Erythroblast (primary cell): ENCODE results near the gene AFF4.

Source experiments
- GATA1 ChIP-seq: IDR thresholded peaks from 2 replicates; pipeline ENCODE4 v1.6.1; 2011; ENCODE audit warnings: low read depth, mild to moderate bottlenecking, control low read depth, low read length, moderate library complexity
- POLR2A ChIP-seq: IDR thresholded peaks from 2 replicates; pipeline ENCODE4 v1.6.1; 2011; ENCODE audit warnings: mild to moderate bottlenecking, low read length

- TF ChIP-seq POLR2A, result no peak
- TF ChIP-seq GATA1, result no peak
Observed at GRCh38 chr5:132856011-132856410, 107.4 kb downstream of the AFF4 start.
